Measurements from ENCODE around the gene TNXB.
"Not testable (repeated sequence)": the region's sequence is repeated elsewhere in the genome, so short reads cannot be mapped to it uniquely, and the experiment has no call there.

DNA sequence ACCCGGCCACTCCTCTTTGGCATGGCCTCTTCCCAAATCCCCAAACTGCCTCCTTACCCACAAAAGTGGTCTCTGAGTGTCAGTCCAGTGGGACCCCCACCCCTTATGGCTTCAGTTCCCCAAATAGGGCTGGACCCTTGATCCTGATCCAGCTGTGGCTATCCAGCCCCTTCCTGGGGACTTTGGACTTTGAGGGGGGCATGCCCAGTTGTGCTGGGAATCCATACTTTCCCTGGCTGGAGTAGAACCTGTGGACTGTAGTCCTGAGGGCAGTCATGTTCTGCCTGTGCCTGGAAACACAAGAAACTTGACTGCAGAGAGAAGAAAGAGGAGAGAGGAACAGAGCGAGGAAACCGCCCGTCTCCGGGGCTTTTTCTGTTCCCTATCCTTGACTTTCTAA, 72.0 kb downstream of the TNXB start:
- TF ChIP-seq, protein P1, sequence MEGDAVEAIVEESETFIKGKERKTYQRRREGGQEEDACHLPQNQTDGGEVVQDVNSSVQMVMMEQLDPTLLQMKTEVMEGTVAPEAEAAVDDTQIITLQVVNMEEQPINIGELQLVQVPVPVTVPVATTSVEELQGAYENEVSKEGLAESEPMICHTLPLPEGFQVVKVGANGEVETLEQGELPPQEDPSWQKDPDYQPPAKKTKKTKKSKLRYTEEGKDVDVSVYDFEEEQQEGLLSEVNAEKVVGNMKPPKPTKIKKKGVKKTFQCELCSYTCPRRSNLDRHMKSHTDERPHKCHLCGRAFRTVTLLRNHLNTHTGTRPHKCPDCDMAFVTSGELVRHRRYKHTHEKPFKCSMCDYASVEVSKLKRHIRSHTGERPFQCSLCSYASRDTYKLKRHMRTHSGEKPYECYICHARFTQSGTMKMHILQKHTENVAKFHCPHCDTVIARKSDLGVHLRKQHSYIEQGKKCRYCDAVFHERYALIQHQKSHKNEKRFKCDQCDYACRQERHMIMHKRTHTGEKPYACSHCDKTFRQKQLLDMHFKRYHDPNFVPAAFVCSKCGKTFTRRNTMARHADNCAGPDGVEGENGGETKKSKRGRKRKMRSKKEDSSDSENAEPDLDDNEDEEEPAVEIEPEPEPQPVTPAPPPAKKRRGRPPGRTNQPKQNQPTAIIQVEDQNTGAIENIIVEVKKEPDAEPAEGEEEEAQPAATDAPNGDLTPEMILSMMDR (IDR thresholded peaks at IDR 0.05): not testable (repeated sequence)
- not testable (repeated sequence) for TF ChIP-seq POLR2A, POLR2AphosphoS5 (IDR thresholded peaks at IDR 0.05)
